Left ventricle myocardium inferior (tissue), 1 donor: ENCODE data around the gene LYRM7. TPM values are rescaled to one million over a fixed set of nuclear protein-coding genes. Genes with fewer than 3 reads are reported as not detected.

Experiments used
- DNase-seq: peaks from one replicate; pipeline ENCODE4 v3.0.0-alpha.2; 2020
- H3K27ac ChIP-seq: fragments of 200-600 bp; replicated peaks from 2 replicates; pipeline ENCODE4 v1.8.0; 2021
- H3K27me3 ChIP-seq: fragments of 200-600 bp; 2 replicates; pipeline ENCODE4 v1.8.0; 2021; ENCODE audit warnings: low read depth
- H3K36me3 ChIP-seq: fragments of 200-600 bp; 2 replicates; pipeline ENCODE4 v1.8.0; 2021
- H3K4me1 ChIP-seq: fragments of 200-600 bp; 2 replicates; pipeline ENCODE4 v1.8.0; 2021
- H3K4me3 ChIP-seq: fragments of 200-600 bp; 2 replicates; pipeline ENCODE4 v1.8.0; 2021; ENCODE audit warnings: mild to moderate bottlenecking, moderate library complexity
- H3K9me3 ChIP-seq: fragments of 200-600 bp; replicated peaks from 2 replicates; pipeline ENCODE4 v1.8.0; 2021
- intact Hi-C: fragments of 100-400 bp; cut with micrococcal nuclease; formaldehyde crosslinking; loops from one replicate; pipeline ENCODE4 v1.11.0; 2022
- total RNA-seq: library from RNA; stranded (reverse); fragmentation: NEBNext Ultra II Directional; extraction: Animal tissue kit (Norgen Biotek cat#: 25700); gene quantifications from one replicate; pipeline ENCODE4 v1.2.1, GENCODE V29; 2021
- TF ChIP-seq, protein P1 (sequence below): fragments of 200-600 bp; IDR thresholded peaks from 2 replicates; pipeline ENCODE4 v1.8.0; 2021; ENCODE audit warnings: antibody characterized with exemption, mild to moderate bottlenecking, borderline replicate concordance
- donor health status: DM: no; HTN: yes; CAD: no; lungs with severe emphysema.

Gene LYRM7
- total RNA-seq, 1 donor from 2014 or later: 33.0 TPM

DNA sequence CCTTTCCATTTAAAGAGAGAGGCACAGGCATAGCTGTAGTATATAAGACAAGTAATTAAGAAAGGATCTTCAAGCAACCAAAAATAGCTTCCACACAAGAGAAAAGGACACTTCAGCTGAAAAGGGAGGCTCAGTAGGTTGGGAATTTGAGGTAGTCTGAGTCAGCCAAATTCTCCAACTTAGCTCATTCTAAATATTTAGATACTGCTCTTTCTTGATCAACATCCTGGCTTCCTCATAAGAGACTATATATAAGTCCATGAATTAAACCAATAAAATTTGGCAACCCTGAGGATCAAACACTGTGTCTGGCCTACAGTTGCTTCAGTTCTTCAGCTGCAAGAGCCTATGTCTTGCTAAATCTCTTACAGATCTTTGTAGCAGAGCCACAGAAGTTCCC, 23.5 kb upstream of the LYRM7 start:
- H3K4me3 ChIP-seq: no peak overlapping the region
- H3K36me3 ChIP-seq: no peaks in the 10 kb centered on the region
- no peak overlapping the region for H3K27ac ChIP-seq
- DNase-seq: no peak
- no peaks in the 10 kb centered on the region for H3K4me1 ChIP-seq
- intact Hi-C loops: no loop called here
- TF ChIP-seq, protein P1, sequence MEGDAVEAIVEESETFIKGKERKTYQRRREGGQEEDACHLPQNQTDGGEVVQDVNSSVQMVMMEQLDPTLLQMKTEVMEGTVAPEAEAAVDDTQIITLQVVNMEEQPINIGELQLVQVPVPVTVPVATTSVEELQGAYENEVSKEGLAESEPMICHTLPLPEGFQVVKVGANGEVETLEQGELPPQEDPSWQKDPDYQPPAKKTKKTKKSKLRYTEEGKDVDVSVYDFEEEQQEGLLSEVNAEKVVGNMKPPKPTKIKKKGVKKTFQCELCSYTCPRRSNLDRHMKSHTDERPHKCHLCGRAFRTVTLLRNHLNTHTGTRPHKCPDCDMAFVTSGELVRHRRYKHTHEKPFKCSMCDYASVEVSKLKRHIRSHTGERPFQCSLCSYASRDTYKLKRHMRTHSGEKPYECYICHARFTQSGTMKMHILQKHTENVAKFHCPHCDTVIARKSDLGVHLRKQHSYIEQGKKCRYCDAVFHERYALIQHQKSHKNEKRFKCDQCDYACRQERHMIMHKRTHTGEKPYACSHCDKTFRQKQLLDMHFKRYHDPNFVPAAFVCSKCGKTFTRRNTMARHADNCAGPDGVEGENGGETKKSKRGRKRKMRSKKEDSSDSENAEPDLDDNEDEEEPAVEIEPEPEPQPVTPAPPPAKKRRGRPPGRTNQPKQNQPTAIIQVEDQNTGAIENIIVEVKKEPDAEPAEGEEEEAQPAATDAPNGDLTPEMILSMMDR: no peak
- H3K27me3 ChIP-seq: no peaks in the 10 kb centered on the region
- no peaks in the 10 kb centered on the region for H3K9me3 ChIP-seq

DNA sequence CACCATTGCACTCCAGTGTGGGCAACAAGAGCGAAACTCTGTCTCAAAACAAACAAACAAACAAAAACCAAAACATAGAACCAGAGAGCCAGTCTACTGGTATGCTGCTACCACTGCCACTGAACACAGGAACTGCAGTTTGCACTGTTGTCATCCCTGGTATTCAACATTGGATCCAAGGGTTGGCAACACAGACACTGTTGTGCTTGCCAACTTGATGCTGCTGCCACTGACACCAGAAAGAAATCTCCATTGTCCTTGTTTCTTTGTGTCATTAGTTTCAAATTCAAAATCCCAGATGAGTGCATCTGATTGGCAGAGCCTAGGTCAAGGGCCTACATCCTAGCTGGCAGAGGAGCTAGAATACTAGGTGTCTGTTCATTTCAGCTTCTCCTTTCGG, 21.9 kb upstream of the LYRM7 start:
- TF ChIP-seq, protein P1: no peak
- H3K36me3 ChIP-seq: no peaks in the 10 kb centered on the region
- no peak for DNase-seq
- no peaks in the 10 kb centered on the region for H3K27me3 ChIP-seq
- no peak overlapping the region for H3K27ac ChIP-seq
- H3K4me1 ChIP-seq: no peaks in the 10 kb centered on the region
- H3K9me3 ChIP-seq: no peaks in the 10 kb centered on the region
- intact Hi-C loops: no loop called here
- H3K4me3 ChIP-seq: no peak overlapping the region

DNA sequence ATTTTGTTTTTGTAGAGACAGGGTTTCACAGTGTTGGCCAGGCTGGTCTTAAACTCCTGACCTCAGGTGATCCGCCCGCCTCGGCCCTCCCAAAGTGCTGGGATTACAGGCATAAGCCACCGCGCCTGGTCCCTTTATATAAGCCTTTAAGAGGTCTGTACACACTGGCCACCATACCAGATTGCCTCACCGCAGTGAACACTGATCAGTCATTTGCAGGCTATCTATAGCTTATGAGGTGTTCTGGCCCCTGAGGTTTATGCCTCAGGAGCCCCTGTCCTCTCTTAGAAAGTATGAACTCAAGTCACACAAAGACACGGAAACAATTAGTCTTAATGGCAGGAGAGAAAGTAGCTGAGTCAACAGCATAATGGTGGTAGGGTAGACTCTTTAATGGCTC, 20.3 kb upstream of the LYRM7 start:
- intact Hi-C loops: no loop called here
- Histone ChIP-seq H3K4me3 (no peak overlapping the region), H3K27me3 (no peaks in the 10 kb centered on the region), H3K4me1 (no peaks in the 10 kb centered on the region), H3K27ac (no peak overlapping the region), H3K9me3 (no peaks in the 10 kb centered on the region), H3K36me3 (no peaks in the 10 kb centered on the region)
- no peak for DNase-seq
- TF ChIP-seq, protein P1: no peak

DNA sequence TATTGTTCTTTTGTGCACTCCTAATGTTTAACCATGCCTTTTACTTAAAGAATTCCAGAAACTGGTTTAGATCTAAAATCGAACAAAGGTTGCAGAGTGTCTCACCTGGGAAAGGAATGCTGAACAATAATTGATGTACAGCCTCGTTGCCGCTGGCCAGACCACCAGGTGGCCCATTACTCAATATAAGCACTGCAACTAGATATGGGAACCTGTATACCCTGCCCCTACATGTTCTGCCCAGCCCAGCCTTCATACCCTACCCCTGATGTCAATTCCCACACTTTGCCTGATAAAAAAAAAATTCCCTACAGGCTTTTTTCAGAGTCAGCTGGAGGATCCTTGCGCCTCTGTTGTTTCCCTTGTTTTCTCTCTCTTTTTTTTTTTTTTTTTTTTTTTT, 19.5 kb upstream of the LYRM7 start:
- Histone ChIP-seq H3K36me3 (no peaks in the 10 kb centered on the region), H3K9me3 (no peaks in the 10 kb centered on the region), H3K4me3 (no peak overlapping the region), H3K4me1 (no peaks in the 10 kb centered on the region), H3K27ac (no peak overlapping the region), H3K27me3 (no peaks in the 10 kb centered on the region)
- DNase-seq: no peak
- TF ChIP-seq, protein P1: no peak
- intact Hi-C loops: no loop called here

DNA sequence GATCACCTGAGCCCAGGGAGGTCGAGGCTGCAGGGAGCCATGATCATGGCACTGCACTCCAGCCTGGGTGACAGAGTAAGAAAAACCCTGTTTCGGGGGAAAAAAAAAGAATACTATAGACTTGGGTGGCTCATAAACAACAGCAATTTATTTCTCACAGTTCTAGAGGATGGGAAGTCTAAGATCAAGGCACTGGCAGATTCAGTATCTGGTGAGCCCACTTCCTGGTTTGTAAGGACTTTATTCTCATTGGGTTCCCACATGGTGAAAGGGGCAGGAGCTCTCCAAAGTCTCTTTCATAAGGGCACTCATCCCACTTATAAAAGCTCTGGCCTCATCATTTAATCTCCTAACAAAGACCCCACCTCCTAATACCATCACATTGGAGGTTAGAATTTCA, 14.4 kb upstream of the LYRM7 start:
- H3K36me3 ChIP-seq: peaks cover 40% of the 10 kb centered on the region
- H3K4me1 ChIP-seq: no peaks in the 10 kb centered on the region
- no peak for DNase-seq
- intact Hi-C loops: no loop called here
- H3K27me3 ChIP-seq: no peaks in the 10 kb centered on the region
- H3K27ac ChIP-seq: no peak overlapping the region
- H3K4me3 ChIP-seq: no peak overlapping the region
- TF ChIP-seq, protein P1: no peak
- H3K9me3 ChIP-seq: no peaks in the 10 kb centered on the region

DNA sequence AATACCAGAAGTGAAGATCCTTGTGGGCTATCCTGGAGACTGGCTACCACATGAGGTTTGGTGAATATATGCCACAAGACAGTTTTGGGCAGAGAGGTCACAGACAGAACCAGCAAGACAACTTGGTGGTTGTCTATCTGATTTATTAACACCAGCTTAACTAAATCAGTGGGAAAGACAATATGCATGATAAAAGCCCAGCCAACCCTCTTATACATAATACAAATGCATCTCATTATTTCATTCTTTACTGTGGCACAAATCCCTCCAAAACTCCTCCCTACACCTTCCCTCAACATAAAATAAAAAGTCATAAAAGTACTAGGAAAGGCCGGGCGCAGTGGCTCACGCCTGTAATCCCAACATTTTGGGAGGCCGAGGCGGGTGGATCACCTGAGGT, 13.8 kb upstream of the LYRM7 start:
- no peak overlapping the region for H3K27ac ChIP-seq
- no peaks in the 10 kb centered on the region for H3K27me3 ChIP-seq
- peaks cover 45% of the 10 kb centered on the region for H3K36me3 ChIP-seq
- H3K9me3 ChIP-seq: no peaks in the 10 kb centered on the region
- no peak for DNase-seq
- intact Hi-C loops: no loop called here
- no peak overlapping the region for H3K4me3 ChIP-seq
- TF ChIP-seq, protein P1: no peak
- no peaks in the 10 kb centered on the region for H3K4me1 ChIP-seq
